GM18502 (cell line): ENCODE measurements around the gene ZG16B.

Source experiments
- ATAC-seq: cut with Tn5 transposase; IDR thresholded peaks from one replicate; pipeline ENCODE4 v1.9.1; 2021; ENCODE audit warnings: mild to moderate bottlenecking; ENCODE audit not compliant: unreplicated experiment, poor library complexity

The ZG16B gene

DNA sequence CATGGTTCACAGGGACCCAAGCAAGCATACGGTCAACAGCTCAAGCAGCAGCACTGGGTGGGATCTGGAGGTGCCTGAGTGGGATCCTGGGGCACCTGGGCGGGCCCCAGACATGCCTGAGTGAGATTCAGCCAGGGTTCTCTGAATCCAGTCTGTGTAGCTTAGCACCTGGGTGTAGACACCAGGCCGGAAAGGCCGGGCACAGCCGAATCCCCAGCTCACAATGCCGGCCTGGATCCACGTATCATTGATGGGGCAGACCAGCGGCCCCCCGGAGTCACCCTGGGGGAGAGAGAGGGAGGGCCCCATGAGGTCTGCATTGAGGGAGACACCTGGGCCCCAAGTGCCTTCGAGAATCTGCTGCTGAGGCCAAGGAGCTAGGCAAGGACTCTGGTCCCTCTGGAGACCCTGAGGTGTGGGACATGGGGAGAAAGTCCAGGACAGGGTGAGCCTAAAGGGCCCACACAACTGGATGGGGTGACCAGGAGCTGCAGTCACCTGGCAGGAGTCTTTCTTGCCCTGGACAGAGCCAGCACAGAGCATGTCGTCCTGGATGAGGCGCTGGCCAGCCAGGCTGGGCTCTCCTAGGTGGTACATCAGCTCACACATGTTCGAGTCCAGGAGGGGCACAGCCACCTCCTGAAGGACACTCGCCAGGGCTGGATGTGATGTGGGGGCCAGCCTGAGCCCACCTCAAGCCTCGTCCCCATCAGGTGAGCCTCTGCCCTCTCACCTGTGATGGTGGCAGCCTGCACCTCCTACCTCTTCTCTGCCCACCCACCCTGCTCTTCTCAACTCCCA lies 9.7 kb downstream of the ZG16B start:
- no peak for ATAC-seq

DNA sequence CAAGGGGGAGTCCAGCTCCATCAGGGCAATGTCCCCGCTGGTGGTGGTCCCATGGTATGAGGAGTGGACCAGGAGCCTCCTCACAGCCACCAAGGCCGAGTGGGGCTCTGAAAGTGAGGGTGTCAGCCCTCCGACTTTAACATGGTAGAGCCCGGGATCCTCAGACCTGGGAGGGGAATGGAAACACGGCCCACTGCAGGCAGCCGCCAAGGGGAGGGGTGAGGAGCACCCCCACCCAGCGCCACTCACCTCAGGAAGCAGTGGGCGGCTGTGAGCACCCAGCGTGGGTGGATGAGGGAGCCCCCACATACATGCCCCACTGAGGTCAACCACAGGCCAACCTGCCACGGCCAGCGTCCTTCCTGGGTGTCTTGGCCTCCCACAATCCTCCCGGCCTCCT lies 10.8 kb downstream of the ZG16B start:
- no peak for ATAC-seq

DNA sequence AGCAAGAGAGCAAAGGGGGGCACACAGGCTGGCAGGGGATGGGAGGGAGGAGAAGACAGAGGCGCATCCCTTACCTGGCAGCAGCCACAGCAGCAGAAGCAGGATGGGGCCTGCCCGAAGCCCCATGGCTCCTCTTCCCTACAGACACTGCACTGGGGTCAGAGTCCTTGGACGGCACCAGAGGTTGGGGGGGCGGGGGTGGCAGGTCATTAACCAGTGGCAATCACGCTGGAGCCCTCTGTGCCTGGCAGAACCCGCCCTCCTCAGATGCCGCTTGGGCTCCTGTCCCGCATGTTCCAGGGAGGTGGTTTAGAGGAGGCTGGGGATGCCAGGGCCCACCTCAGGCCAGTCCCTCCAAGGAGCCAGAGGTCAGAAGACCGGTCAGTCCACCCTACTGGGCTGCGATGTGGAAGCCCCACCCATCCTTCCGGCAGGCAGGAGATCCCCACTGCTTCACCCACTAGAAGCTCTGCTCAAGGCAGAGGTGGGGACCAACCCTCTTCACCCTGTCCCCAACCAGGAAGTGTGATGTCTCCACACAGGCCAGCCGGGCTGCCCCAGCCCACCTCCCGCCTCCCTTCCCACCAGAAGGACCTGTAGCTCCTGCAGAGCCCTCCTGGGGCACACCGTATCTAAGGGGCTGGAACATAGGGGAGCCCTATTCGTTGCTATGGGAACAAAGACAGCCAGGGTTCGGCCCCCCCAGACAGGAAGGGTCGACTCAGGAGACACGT lies 11.7 kb downstream of the ZG16B start:
- ATAC-seq: no peak

DNA sequence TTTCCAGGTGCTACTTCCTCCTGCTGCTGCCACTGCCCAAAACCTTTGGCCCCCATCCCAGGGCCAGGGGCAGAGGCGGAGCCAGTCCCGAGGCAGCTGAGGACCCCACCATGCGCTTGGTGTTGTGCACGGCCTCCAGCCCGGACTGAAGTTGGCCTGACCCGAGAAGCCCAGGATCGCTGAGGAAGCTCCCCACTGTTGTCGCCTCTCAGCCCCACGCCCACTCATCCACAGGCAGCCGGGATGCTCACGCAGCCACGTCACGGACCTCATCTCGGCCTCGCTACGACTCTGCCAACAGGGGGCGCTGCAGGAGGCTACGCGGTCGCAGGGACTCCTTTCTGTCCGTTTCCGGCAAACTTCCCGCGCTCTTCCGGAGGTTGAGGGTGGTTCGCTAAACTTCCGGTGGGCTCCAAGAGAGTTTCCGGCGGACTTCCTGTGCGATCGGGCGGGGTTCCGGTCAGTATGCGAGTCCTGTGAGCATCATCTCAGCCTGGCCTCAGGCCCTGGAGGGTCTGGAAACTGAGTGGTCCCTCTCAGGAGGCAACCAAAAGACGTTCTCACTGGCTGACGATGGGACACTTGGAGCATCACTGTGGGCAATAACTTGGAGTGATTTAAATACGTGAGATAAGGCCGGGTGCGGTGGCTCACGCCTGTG lies 12.4 kb downstream of the ZG16B start:
- no peak for ATAC-seq

DNA sequence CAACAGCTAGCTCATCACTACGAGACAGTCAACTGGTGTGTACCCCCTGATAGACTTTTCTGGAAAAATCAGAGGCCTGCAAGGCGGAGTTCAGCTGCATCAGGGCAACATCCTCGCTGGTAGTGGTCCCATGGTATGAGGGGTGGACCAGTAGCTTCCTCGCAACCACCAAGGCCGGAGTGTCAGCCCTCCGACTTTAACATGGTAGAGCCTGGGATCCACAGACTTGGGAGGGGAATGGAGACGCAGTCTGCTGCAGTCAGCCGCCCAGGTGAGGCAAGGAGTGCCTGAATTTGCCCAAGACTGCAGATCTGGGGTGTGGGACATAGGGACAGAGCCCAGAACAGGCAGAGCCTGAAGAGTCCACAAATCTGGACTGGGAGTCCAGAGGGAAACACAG lies 13.4 kb downstream of the ZG16B start:
- ATAC-seq: no peak

DNA sequence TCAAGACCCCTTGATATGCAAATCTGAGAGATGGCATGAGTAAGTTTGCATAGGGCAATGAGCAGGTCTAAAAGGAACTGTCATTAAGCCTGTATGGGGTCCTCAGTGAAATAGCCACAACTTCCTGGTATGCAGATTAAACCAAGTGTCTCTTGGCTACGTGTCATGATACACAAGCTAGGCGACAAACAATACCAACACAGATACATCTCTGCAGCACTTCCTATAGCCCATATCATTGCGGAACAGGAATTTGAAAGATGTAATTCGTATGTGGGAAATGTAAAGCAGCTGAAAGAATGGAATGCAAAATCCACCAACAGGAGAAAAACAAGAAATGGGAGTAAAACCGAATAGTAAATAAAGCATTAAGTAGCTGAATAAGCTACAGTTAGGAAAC lies 15.0 kb downstream of the ZG16B start:
- ATAC-seq: no peak

DNA sequence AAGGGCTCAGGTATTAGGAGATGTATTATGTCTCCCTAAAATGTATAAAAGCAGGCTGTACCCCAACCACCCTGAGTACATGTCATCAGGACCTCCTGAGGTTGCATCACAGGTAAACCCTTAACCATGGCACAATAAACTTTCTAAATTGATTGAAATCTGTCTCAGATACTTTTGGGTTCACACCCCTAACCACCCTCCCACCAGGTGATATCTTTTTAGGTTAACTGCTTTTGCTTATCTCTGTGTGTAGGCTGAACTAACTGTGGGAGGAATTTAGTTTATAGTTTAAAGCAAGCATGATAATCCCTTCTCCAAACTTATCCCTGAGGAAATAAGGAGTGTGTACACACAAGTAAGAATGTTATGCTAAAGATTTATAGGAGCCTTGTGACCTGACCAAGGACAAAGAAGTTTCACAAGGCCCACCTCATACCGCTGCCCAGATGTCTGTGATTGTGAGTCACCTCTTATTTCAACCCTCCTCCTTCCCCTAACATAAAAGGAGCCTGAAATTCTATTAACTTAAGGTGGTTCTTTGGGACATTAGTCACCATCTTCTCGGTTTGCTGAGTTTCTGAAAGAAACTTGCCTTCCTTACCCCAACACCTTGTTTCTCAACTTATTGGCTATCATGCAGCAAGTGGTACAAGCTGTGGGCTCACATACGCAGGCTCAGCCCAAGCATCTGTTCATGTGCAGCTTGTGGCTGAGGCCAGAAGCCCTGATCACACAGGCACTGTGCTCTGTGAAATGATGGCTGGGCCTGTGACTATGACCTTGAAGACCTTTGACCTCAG lies 16.6 kb downstream of the ZG16B start:
- no peak for ATAC-seq

DNA sequence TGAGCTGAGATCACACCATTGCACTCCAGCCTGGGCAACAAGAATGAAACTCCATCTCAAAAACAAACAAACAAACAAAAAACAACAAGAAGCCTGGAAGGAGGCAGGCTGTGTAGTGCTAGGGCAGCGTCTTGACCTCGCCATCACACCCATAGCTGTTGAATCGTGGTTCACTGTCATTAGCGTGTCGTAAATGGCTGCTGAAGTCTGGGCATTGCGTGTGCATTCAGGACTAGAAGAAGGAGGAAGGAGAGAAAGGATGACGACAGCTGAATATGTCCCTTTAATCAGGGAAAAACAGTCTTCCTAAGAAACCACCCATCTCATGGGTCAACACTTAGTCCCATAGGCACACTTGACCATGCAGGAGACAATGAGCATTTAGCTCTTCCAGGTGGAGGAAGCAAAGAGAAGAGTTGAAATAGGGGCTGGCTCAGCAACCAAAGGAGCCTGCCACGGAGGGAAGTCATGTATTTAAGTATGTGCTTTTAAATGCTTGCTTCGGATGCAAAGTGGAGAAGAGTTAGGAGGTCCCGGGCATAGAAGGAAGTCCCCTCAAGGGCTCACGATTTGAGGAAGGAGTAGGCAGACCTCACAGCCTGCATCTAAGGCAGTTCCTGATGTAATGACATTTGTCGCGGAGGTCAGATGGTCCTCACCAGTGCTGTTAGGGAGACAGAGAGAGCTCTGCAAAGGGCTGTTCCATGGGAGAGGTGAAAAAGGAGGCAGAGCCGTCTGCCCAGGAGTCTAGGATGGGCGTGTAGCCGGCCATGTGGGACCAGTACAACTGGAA lies 19.0 kb downstream of the ZG16B start:
- ATAC-seq: no peak

DNA sequence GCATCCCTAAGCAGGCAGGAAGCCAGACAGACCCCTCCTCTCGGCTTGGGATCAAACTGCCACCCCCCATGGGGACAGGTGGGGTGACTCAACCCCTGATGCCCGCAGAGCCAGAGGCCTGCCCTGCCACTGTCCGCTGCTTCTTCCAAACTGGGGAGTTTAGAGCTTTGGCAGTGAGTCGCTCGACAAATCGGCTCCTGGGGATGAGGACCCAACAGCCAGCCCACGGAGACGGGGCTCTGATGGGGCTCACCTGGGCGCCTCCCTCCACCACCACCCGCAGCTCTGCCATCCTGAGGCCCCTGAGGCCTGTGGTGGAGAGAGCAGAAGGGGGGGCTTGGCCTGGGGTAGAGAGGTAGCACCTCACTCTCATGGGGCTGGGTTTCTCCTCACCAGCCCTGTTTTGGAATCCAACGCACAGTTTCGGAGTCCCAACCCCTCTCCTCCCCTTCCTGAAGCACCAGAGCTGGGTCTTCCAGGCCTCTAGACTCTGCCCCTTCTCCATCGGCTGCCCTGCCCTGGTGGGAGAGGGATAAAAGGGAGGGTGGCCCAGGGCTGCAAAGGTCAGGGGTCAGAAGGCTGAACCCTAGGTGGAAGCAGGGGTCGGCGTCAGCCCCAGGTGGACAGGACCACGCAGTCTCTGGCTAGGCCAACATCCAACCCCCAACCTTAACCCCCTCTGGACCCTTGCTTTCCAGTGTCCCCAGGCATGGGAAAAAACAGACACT lies 22.1 kb downstream of the ZG16B start:
- ATAC-seq: no peak

DNA sequence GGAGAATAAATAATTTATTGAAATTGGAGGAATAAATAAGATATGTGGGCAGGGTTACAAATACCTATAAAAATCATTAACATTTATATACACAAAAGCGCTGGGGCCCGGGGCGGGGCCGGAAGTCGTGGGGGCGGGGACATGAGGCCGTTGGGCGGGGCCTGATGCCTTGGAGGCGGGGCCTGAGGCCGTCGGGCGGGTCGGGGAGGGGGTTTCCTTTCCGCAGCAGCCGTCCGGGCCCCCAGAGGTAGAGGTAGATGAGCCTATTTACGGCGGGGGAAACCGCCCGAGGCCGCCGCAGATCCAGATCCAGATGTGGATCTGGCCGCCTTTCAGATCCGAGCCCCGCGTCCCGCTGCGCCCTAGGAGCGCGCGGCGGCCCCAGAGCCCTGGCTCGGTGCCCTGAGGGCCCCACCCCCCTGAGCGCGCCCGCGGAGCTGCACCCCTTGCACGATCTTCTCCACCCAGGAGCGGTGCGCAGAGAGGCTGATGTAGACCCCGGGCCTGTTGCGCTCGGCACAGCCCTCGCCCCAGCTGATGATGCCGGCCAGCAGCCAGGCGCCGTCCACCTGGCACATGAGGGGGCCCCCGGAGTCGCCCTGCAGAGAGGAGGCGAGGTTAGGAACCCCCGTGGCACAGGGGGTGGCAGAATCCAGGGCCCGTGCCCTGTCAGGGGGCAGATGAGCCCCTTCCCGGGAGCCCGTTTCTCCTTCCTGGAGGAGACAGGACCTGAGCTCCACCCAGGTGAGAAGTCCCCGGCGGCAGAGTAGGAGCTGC lies 22.8 kb downstream of the ZG16B start:
- ATAC-seq: no peak

DNA sequence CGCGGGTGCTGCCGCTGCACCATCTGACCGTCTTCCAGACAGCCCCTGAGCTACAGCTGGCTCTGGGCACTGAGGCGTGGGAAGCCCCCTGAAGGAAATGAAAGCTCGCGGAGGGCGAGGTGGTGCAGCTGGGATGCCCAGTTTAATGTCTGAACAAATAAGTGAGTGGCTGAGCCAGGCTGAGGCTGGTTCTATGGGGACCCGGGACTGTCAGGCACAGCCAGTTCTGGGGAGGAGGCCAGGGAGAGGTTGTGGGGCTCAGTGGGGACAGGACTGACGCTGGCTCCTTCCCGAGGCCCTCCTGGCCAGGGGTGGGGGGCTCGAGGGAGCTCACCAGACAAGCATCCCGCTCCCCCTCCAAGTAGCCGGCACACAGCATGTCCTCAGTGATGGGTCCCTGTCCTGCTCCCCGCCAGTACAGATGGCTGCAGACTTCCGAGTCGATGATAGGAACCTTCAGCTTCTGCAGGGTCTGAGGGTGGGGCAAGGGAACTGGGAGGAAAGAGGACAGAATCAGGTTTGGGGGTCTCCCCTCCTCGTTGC lies 23.5 kb downstream of the ZG16B start:
- ATAC-seq: no peak

DNA sequence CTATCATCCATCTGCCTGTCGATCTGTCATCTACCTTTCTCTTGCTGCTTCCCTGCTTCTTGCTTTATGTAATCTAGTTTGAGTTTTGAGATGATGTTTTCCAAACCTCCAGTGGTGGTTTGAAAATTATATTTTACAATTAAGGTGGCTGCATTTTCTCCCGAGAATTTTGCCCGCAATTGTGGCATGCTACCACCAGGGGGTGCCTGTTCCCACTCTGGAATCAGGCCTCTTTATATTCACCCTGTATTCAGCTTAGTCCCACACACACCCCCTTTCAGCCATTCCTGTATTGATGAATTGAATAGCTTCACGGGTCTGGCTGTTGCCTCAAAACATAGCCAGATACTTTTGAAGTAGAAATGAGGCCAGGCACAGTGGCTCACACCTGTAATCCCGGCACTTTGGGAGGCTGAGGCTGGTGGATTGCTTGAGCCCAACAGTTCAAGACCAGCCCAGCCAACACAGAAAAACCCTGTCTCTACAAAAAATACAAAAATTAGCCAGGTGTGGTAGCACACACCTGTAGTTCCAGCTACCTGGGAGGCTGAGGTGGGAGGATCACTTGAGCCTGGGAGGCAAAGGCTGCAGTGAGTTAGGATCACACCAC lies 24.7 kb downstream of the ZG16B start:
- no peak for ATAC-seq

DNA sequence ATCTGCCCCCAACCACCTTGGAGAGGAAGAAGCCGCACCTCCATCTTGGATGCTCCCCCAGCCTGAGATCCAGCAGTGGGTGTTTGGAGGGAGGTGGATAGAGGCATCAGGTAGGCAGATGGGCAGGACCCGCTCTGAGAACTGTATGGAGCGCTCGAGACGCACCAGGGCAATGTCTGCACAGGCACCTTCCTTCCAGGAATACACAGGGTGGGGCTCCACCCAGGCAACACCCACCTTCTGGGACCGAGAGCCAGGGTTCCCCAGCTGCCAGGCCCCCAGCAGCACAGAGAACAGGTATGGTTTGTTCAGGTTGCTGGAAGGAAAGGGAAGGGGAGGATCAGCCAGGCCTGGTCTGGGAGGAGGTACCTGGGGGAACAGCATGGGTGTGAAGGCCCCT lies 25.4 kb downstream of the ZG16B start:
- ATAC-seq: no peak

DNA sequence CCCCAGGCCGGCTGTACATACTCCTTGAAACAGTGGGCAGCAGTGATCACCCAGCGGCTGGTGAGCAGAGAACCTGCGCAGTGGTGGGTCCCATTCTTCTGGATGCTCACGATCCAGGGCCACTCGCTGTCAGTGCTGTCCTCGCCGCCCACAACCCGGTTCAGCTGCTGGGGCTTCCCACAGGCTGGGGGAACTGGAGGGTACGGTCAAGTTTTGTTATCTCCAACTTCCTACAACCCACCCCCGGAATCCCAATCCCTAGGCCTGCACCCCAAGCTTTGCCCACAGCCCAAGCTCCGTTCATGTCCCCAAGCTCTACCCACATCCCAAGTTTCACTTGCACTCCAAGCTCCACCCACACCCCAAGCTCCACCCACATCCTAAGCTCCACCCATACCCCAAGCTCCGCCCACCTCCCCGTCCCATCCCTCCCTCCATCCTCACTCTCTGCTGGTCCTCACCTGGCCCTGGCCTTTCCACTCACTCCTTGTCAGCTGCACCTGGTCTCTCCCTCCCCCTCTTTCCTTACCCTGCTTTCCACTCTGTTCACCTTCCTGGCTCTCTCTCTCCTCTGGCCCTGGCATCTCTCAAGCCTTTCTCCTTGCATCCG lies 26.1 kb downstream of the ZG16B start:
- ATAC-seq: no peak

DNA sequence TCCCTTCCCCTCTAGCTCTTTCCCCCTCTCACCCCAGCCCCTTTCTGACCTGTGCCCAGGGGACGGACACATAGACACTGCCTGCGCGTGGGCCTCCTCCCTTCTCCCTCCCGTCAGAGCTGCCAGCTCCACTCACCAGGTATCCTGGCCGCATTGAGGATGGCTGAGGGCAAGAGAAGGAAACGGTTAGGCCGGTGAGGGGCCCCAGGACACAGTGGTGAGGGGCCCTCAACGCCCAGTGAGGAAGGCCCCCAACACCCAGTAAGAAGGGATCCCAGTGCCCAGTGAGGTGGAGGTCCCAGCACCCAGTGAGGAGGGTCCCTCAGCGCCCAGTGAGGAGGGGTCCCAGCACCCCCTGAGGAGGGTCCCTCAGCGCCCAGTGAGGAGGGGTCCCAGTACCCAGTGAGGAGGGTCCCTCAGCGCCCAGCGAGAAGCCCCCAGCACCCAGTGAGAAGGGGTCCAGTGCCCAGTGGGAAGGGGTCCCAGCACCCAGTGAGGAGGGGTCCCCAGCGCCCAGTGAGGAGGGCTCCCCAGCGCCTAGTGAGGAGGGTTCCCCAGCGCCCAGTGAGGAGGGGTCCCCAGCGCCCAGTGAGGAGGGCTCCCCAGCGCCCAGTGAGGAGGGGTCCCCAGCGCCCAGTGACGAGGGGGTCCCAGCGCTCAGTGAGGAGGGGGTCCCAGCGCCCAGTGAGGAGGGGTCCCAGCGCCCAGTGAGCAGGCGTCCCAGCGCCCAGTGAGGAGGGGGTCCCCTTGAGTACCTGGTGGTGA lies 26.8 kb downstream of the ZG16B start:
- no peak for ATAC-seq

DNA sequence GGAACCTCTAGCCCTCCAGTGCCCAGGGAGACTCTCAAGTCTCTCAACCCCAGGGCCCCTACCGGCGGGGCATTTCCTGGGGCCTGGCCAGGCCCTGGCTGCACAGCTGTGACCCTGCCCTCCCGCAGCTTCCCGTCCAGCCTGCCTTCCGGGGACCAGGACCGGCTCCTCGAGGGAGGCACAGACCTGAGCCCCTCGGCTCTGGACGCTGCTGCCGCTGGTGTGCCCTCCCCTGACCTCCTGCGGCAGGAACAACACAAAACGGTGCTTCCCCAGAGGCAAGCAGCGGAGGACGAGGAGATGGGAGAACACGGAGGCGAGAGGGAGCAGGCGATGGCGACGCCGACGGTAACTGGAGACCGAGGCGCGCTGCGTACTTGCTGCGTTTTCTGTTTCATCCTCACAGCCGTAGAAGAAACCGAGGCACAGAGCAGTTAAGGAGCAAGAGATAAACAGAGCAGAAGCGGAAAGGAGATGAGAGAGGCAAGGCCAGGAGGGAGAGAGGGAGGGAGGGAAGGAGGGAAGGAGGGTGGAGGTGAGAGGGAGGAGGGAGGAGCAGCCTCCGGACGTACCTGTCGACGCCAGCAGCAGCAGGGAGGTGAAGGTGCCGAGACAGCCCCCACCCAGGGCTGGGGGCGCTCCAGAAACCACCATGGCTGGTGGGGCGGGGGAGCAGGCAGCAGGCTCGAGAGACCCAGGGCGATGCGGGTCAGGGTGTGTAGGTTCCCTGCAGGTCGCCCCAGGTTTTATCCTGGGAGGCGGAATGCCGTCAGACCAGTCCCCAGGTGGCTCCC lies 27.5 kb downstream of the ZG16B start, which contains the start of gene PRSS22:
TSS of gene PRSS22 (minus strand) at position 720 of the 794 bp plus-strand sequence. CDS start at position 654, 66 bp downstream.
- ATAC-seq: no peak
